ENCODE data around the gene SF3A1. TPM values are rescaled to one million over a fixed set of nuclear protein-coding genes. Genes with fewer than 3 reads are reported as not detected.
A peak's percentile ranks its signal among the peaks of the same experiment; 100 is the strongest.

Gene SF3A1
- total and polyA plus RNA-seq, 4 donors = 13.6 to 116 (median 68.0) TPM

- intact Hi-C loops (cut with DNase I) = no loop called here
- Histone ChIP-seq H3K36me3 (ENCODE audit: control insufficient read depth in 1 of 2, insufficient read depth in 2 of 2, low read length in 1 of 2) (peaks cover 4 to 28% of the 10 kb centered on the region in 2 donors), H3K4me1 (ENCODE audit: control insufficient read depth in 1 of 2, insufficient read depth in 2 of 2, low read length in 2 of 2) (no peaks in the 10 kb centered on the region), H3K4me3 (ENCODE audit: low read length in 2 of 2) (no peak overlapping the region), H3K27ac (ENCODE audit: low read depth in 1 of 2, low read length in 2 of 2) (no peak overlapping the region), H3K9me3 (ENCODE audit: control insufficient read depth, low read length) (no peaks in the 10 kb centered on the region), H3K27me3 (ENCODE audit: control insufficient read depth in 1 of 2, insufficient read depth in 2 of 2, low read length in 1 of 2) (no peaks in the 10 kb centered on the region)
- DNase-seq (no peak), ATAC-seq (ENCODE audit: low FRiP score) (no peak)
- WGBS, 2 donors = 95 to 96% methylated on average over 4 of the region's 4 CpGs
Observed at GRCh38 chr22:30334646-30335045, 22.0 kb downstream of the SF3A1 start.

- H3K36me3 ChIP-seq (ENCODE audit: control insufficient read depth in 1 of 2, insufficient read depth in 2 of 2, low read length in 1 of 2) = peaks cover 4 to 21% of the 10 kb centered on the region in 2 donors
- no peaks in the 10 kb centered on the region for H3K27me3 ChIP-seq (ENCODE audit: control insufficient read depth in 1 of 2, insufficient read depth in 2 of 2, low read length in 1 of 2)
- WGBS, 2 donors = 78 to 82% methylated on average over 3 of the region's 3 CpGs
- no peaks in the 10 kb centered on the region for H3K9me3 ChIP-seq (ENCODE audit: control insufficient read depth, low read length)
- intact Hi-C loops (cut with DNase I) = no loop called here
- H3K4me1 ChIP-seq (ENCODE audit: control insufficient read depth in 1 of 2, insufficient read depth in 2 of 2, low read length in 2 of 2) = no peaks in the 10 kb centered on the region
- ATAC-seq (ENCODE audit: low FRiP score) (no peak), DNase-seq (no peak)
- no peak overlapping the region for H3K27ac ChIP-seq (ENCODE audit: low read depth in 1 of 2, low read length in 2 of 2)
- no peak overlapping the region for H3K4me3 ChIP-seq (ENCODE audit: low read length in 2 of 2)
Observed at GRCh38 chr22:30333707-30334087, 23.0 kb downstream of the SF3A1 start.

- intact Hi-C loops (cut with DNase I) = no loop called here
- H3K36me3 ChIP-seq (ENCODE audit: control insufficient read depth in 1 of 2, insufficient read depth in 2 of 2, low read length in 1 of 2) = peaks cover 4 to 19% of the 10 kb centered on the region in 2 donors
- no peak overlapping the region for H3K4me3 ChIP-seq (ENCODE audit: low read length in 2 of 2)
- no peaks in the 10 kb centered on the region for H3K4me1 ChIP-seq (ENCODE audit: control insufficient read depth in 1 of 2, insufficient read depth in 2 of 2, low read length in 2 of 2)
- no peak for ATAC-seq (ENCODE audit: low FRiP score)
- WGBS, 2 donors = 82 to 88% methylated on average over 2 of the region's 2 CpGs
- no peak for DNase-seq
- H3K9me3 ChIP-seq (ENCODE audit: control insufficient read depth, low read length) = no peaks in the 10 kb centered on the region
- no peaks in the 10 kb centered on the region for H3K27me3 ChIP-seq (ENCODE audit: control insufficient read depth in 1 of 2, insufficient read depth in 2 of 2, low read length in 1 of 2)
- H3K27ac ChIP-seq (ENCODE audit: low read depth in 1 of 2, low read length in 2 of 2) = no peak overlapping the region
Observed at GRCh38 chr22:30332994-30333706, 23.5 kb downstream of the SF3A1 start.

GRCh38 chr22:30332551-30332950, 24.1 kb downstream of the SF3A1 start:
- H3K9me3 ChIP-seq (ENCODE audit: control insufficient read depth, low read length) = no peaks in the 10 kb centered on the region
- no peaks in the 10 kb centered on the region for H3K4me1 ChIP-seq (ENCODE audit: control insufficient read depth in 1 of 2, insufficient read depth in 2 of 2, low read length in 2 of 2)
- H3K36me3 ChIP-seq (ENCODE audit: control insufficient read depth in 1 of 2, insufficient read depth in 2 of 2, low read length in 1 of 2) = peaks cover 4 to 16% of the 10 kb centered on the region in 2 donors
- DNase-seq = no peak
- no peak overlapping the region for H3K4me3 ChIP-seq (ENCODE audit: low read length in 2 of 2)
- intact Hi-C loops (cut with DNase I) = no loop called here
- 67 to 76% methylated on average over 5 of the region's 5 CpGs for WGBS, 2 donors
- H3K27me3 ChIP-seq (ENCODE audit: control insufficient read depth in 1 of 2, insufficient read depth in 2 of 2, low read length in 1 of 2) = no peaks in the 10 kb centered on the region
- no peak overlapping the region for H3K27ac ChIP-seq (ENCODE audit: low read depth in 1 of 2, low read length in 2 of 2)
- ATAC-seq (ENCODE audit: low FRiP score) = no peak

GRCh38 chr22:30328466-30329049, 28.1 kb downstream of the SF3A1 start:
- WGBS, 2 donors = 62 to 68% methylated on average over 3 of the region's 3 CpGs
- Histone ChIP-seq H3K4me3 (ENCODE audit: low read length in 2 of 2) (no peak overlapping the region), H3K27ac (ENCODE audit: low read depth in 1 of 2, low read length in 2 of 2) (no peak overlapping the region), H3K4me1 (ENCODE audit: control insufficient read depth in 1 of 2, insufficient read depth in 2 of 2, low read length in 2 of 2) (no peaks in the 10 kb centered on the region), H3K36me3 (ENCODE audit: control insufficient read depth in 1 of 2, insufficient read depth in 2 of 2, low read length in 1 of 2) (no peaks in the 10 kb centered on the region), H3K27me3 (ENCODE audit: control insufficient read depth in 1 of 2, insufficient read depth in 2 of 2, low read length in 1 of 2) (no peaks in the 10 kb centered on the region), H3K9me3 (ENCODE audit: control insufficient read depth, low read length) (no peaks in the 10 kb centered on the region)
- DNase-seq (no peak), ATAC-seq (ENCODE audit: low FRiP score) (no peak)
- intact Hi-C loops (cut with DNase I) = loop anchor here in 1 of 2 donors (5.0 kb wide), 1 partner anchor 41 kb away; the partner anchor contains the start of gene CASTOR1

- no peaks in the 10 kb centered on the region for H3K36me3 ChIP-seq (ENCODE audit: control insufficient read depth in 1 of 2, insufficient read depth in 2 of 2, low read length in 1 of 2)
- ATAC-seq (ENCODE audit: low FRiP score) = no peak
- H3K9me3 ChIP-seq (ENCODE audit: control insufficient read depth, low read length) = no peaks in the 10 kb centered on the region
- H3K27me3 ChIP-seq (ENCODE audit: control insufficient read depth in 1 of 2, insufficient read depth in 2 of 2, low read length in 1 of 2) = no peaks in the 10 kb centered on the region
- H3K27ac ChIP-seq (ENCODE audit: low read depth in 1 of 2, low read length in 2 of 2) = no peak overlapping the region
- intact Hi-C loops (cut with DNase I) = loop anchor here (2.0 to 5.0 kb wide), 2 partner anchors 29 to 41 kb away; partner anchors contain the start of genes CASTOR1 (in 1 of the 2), CCDC157 (in 1 of the 2) and SF3A1 (in 1 of the 2)
- DNase-seq = no peak
- no peak overlapping the region for H3K4me3 ChIP-seq (ENCODE audit: low read length in 2 of 2)
- WGBS, 2 donors = 85% methylated on average over 5 of the region's 5 CpGs
- H3K4me1 ChIP-seq (ENCODE audit: control insufficient read depth in 1 of 2, insufficient read depth in 2 of 2, low read length in 2 of 2) = no peaks in the 10 kb centered on the region
Observed at GRCh38 chr22:30327864-30328345, 28.8 kb downstream of the SF3A1 start.

GRCh38 chr22:30326706-30327362, 29.9 kb downstream of the SF3A1 start, which contains the start of gene TBC1D10A:
TSS of gene TBC1D10A (minus strand) at chr22:30326941. CDS start at chr22:30326881, 60 bp downstream.
- Histone ChIP-seq H3K27ac (ENCODE audit: low read depth in 1 of 2, low read length in 2 of 2) (peak within 1 kb of the TSS; percentile 33 to 91), H3K4me3 (ENCODE audit: low read length in 2 of 2) (peak within 1 kb of the TSS; percentile 69 to 96), H3K4me1 (ENCODE audit: control insufficient read depth in 1 of 2, insufficient read depth in 2 of 2, low read length in 2 of 2) (no peaks in the 10 kb centered on the region), H3K36me3 (ENCODE audit: control insufficient read depth in 1 of 2, insufficient read depth in 2 of 2, low read length in 1 of 2) (no peaks in the 10 kb centered on the region), H3K27me3 (ENCODE audit: control insufficient read depth in 1 of 2, insufficient read depth in 2 of 2, low read length in 1 of 2) (no peaks in the 10 kb centered on the region), H3K9me3 (ENCODE audit: control insufficient read depth, low read length) (no peaks in the 10 kb centered on the region)
- intact Hi-C loops (cut with DNase I) = loop anchor here (1.0 to 5.0 kb wide), 3 partner anchors 30 to 40 kb away; partner anchors contain the start of genes CASTOR1 (in 2 of the 2), CCDC157 (in 1 of the 2) and SF3A1 (in 1 of the 2)
- DNase-seq (peak; percentile 92 to 94), ATAC-seq (ENCODE audit: low FRiP score) (peak; percentile 93)
- 1% methylated on average over 31 to 69 of the region's 69 CpGs for WGBS, 2 donors

- DNase-seq = peak in 1 of 2 donors; percentile 64
- H3K36me3 ChIP-seq (ENCODE audit: control insufficient read depth in 1 of 2, insufficient read depth in 2 of 2, low read length in 1 of 2) = no peaks in the 10 kb centered on the region
- ATAC-seq (ENCODE audit: low FRiP score) = peak; percentile 71
- H3K4me1 ChIP-seq (ENCODE audit: control insufficient read depth in 1 of 2, insufficient read depth in 2 of 2, low read length in 2 of 2) = peaks cover 0 to 2% of the 10 kb centered on the region in 2 donors
- WGBS, 2 donors = 0% methylated on average over 26 to 34 of the region's 34 CpGs
- H3K9me3 ChIP-seq (ENCODE audit: control insufficient read depth, low read length) = no peaks in the 10 kb centered on the region
- peak overlapping the region; percentile 33 to 91 for H3K27ac ChIP-seq (ENCODE audit: low read depth in 1 of 2, low read length in 2 of 2)
- intact Hi-C loops (cut with DNase I) = loop anchor here (1.0 to 5.0 kb wide), 3 partner anchors 31 to 39 kb away; partner anchors contain the start of genes CASTOR1 (in 2 of the 2), CCDC157 (in 1 of the 2) and SF3A1 (in 1 of the 2)
- no peaks in the 10 kb centered on the region for H3K27me3 ChIP-seq (ENCODE audit: control insufficient read depth in 1 of 2, insufficient read depth in 2 of 2, low read length in 1 of 2)
- H3K4me3 ChIP-seq (ENCODE audit: low read length in 2 of 2) = peak overlapping the region; percentile 69 to 96
Observed at GRCh38 chr22:30326255-30326705, 30.4 kb downstream of the SF3A1 start.
